CD4-positive, alpha-beta T cell treated with Interleukin-21 for 1 hour (primary cell): ENCODE results near the gene TRIM65.
A peak's percentile ranks its signal among the peaks of the same experiment; 100 is the strongest.

Experiments used
- DNase-seq: peaks from one replicate; pipeline ENCODE4 v3.0.0-alpha.2; 2020

The TRIM65 gene

GRCh38 chr17:75896415-75897159 lies at the start of gene TRIM65:
Gene TRIM65, minus strand, starts transcription at chr17:75896951. Its CDS starts 14 bp downstream, at chr17:75896937.
- DNase-seq = peak; percentile 82

- DNase-seq = no peak
Observed at GRCh38 chr17:75945211-75945610, 48.5 kb upstream of the TRIM65 start.

GRCh38 chr17:75943491-75943890 lies 46.7 kb upstream of the TRIM65 start:
- no peak for DNase-seq

GRCh38 chr17:75942473-75942872 lies 45.7 kb upstream of the TRIM65 start:
- DNase-seq = no peak

- DNase-seq = no peak
Observed at GRCh38 chr17:75941442-75941819, 44.7 kb upstream of the TRIM65 start.

- DNase-seq = peak; percentile 87
Observed at GRCh38 chr17:75940727-75941441, 44.1 kb upstream of the TRIM65 start, which contains the start of gene FBF1. Gene FBF1, minus strand, starts transcription at chr17:75941042. Its CDS starts 2,893 bp downstream, at chr17:75938149.

- no peak for DNase-seq
Observed at GRCh38 chr17:75937652-75938051, 40.9 kb upstream of the TRIM65 start.

- no peak for DNase-seq
Observed at GRCh38 chr17:75933808-75934207, 37.1 kb upstream of the TRIM65 start.

GRCh38 chr17:75932852-75933251 lies 36.1 kb upstream of the TRIM65 start:
- no peak for DNase-seq

- no peak for DNase-seq
Observed at GRCh38 chr17:75931062-75931461, 34.3 kb upstream of the TRIM65 start.

GRCh38 chr17:75927286-75927922 lies 30.7 kb upstream of the TRIM65 start:
- no peak for DNase-seq

- DNase-seq = no peak
Observed at GRCh38 chr17:75926456-75926855, 29.7 kb upstream of the TRIM65 start.

GRCh38 chr17:75925912-75926311 lies 29.2 kb upstream of the TRIM65 start:
- DNase-seq = no peak

- no peak for DNase-seq
Observed at GRCh38 chr17:75925103-75925502, 28.4 kb upstream of the TRIM65 start.

GRCh38 chr17:75922963-75923874 lies 26.5 kb upstream of the TRIM65 start:
- DNase-seq = no peak

- no peak for DNase-seq
Observed at GRCh38 chr17:75922173-75922961, 25.6 kb upstream of the TRIM65 start.

- no peak for DNase-seq
Observed at GRCh38 chr17:75921596-75921995, 24.8 kb upstream of the TRIM65 start.

- no peak for DNase-seq
Observed at GRCh38 chr17:75920045-75920560, 23.4 kb upstream of the TRIM65 start.

GRCh38 chr17:75919611-75920010 lies 22.9 kb upstream of the TRIM65 start:
- no peak for DNase-seq

GRCh38 chr17:75917917-75918445 lies 21.2 kb upstream of the TRIM65 start:
- DNase-seq = no peak
